Central memory CD4-positive, alpha-beta T cell (primary cell): ENCODE results near the gene NANOS3.
"Not testable (repeated sequence)": the region's sequence is repeated elsewhere in the genome, so short reads cannot be mapped to it uniquely, and the experiment has no call there.

Experiments
- DNase-seq: peaks from one replicate; pipeline ENCODE4 v3.0.0; 2022

NANOS3 gene

GRCh38 chr19:13887018-13887436 is 10.1 kb downstream of the NANOS3 start:
- no peak for DNase-seq

GRCh38 chr19:13887517-13887916 is 10.6 kb downstream of the NANOS3 start:
- no peak for DNase-seq

DNA sequence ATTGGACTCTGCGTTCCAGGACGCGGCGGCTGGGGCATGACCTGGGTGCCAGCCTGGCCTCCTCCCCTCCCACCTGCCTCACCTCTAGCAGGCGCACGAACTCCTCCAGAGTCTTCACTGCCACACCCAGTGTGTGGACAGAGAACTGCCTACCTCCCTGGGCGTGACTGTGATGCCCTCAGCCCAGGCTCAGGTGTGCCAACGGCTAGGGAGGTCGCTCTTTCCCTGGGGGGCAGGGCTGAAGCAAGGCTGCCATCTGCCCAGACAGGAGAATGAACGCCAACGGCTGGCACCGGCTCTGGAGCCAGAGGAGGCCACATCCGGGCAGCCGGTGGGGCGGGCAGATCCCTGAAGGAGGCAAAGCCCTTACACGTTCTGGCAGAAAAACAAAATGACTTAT is 11.3 kb downstream of the NANOS3 start:
- no peak for DNase-seq

DNA sequence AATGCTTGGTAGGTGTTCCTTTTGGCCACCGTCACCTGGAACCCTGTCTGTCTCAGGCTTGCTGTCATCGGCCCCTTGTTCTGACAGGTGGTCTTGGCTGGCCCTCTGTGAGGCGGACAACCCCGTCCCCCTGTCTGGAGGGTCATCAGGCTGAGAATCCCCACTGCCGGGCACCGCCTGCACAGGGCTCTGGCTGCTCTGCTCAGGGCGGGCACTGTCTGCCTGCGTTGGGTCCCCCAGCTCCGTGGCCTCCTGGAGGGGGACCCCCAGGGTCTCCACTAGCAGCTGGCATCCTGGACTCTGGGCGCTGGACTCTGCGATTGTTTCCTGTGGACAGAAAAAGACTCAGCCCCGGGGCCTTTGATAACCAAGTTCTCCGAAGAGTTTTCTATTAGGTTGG is 13.2 kb downstream of the NANOS3 start:
- DNase-seq, result no peak

- DNase-seq, result no peak
Observed at GRCh38 chr19:13892870-13893269, 15.9 kb downstream of the NANOS3 start.

DNA sequence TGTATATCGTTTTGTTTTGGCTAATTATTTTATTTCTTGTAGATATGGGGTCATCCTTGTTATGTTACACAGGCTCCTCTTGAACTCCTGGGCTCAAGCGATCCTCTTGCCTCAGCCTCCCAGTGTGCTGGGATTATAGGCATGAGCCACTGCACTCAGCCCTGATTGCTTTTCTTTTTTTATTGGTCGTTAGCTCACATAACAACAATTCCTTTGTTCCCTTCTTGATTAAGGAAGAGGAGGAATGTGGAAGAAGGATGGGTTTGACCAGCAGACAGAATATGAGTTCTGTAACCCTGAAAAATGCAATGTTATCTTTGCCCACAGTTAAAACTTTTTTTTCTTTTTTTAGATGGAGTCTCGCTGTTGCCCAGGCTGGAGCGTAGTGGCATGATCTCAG is 17.6 kb downstream of the NANOS3 start:
- DNase-seq, result no peak

DNA sequence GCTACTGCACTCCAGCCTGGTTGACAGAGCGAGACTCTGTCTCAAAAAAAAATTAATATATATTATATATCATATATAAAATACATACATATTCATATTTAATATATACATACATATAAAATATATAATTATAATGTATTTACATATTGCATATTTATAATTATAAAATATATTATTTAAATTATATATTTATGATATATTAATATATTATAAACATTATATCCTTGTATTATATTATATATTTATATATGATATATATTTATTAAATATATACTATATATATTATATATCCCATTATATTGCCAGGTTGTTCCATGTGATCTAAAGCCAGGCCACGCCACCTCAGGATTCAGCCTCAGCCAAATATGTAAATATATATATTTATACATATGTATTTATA is 19.3 kb downstream of the NANOS3 start:
- DNase-seq, result no peak

DNA sequence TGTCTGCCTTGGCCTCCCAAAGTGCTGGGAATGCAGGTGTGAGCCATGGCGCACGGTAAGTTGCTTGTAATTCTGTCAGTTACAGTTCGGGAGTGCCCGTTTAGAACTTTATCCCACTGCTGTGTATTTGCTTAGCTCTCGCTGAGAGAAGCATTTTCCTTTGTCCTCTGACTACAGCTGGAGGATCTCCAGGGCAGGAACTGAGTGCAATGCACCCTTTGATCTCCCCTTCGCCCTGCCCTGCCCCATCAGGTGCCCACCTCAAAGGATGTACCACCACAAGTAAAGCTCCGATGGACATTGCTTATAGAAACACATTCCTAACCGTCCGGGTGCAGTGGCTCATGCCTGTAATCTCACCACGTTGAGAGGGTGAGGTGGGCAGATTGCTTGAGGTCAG is 22.5 kb downstream of the NANOS3 start:
- DNase-seq, result no peak

DNA sequence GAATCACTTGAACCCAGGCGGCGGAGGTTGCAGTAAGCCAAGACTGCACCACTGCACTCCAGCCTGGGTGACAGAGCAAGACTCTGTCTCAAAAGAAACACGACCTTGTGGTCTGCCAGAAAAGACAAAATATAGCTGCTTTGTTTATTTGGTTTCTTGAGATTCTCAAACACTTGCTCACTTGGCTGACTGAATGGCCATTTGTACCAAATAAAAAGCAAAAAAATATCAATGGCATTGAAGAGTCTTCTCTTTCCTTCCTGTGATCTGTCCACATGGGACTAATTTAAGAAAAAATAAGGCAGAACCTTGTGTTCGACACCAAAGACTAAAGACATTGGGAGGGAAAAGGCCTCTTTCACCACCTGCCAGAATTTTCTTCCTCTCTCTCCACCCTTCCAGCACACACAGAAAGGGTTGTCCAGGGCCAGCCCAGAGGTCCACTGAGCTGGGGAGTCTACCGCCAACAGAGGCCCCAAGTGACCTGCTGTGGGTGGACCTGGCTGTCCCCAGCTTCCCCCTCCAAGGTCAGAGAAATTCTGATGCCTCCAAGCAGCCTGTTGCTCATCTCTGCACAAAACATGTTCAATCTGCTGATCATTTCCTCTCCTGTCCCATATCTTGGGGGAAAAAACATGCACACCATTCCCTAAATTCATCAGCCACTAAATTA is 23.1 kb downstream of the NANOS3 start:
- no peak for DNase-seq

- peak; percentile 23 for DNase-seq
Observed at GRCh38 chr19:13902993-13903555, 26.1 kb downstream of the NANOS3 start.

DNA sequence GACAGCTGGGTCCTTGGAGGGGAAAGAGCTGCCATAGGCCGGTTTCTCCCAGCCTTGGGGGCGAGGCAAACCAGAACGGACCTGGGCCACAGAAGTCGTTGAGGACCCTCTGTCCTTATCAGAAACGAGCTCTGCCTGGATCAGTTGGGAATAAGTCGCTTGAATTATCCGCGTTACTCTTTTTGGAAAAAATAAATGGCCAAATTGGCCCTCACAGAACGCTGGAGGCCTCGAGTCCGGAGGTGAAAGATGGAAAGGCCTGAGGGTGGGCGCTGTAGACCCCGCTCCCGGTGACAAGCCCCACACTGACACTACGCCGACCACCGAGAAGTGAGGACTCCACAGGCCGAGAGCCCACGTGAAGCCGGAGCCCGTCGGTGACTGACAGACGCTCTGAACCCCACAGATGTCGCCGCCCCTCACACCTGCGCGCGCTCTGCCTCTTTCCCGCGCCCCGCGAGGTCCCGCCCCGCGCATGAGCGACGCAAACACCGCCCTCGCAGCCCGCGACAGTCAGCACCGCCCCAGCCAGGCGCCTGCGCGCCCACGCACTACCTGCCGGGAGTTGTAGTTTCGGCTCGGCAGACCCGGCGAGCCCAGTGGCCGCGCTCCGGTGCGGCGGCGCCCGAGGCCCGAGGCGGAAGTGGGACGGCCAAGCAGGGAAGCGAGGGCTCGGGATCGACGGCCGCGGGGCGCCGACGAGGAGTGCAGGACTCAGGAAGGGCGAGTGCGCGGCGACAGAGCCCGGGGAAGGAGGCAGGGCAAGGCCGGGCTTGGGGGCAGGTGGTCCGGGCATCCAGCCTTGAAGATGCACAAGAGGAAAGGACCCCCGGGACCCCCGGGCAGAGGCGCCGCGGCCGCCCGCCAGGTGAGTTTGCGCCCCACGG is 28.9 kb downstream of the NANOS3 start, which contains the start of the genes BRME1 and CC2D1A:
Gene BRME1, minus strand, starts transcription at position 484 of the 887 bp plus-strand sequence. CDS start 1,225 bp downstream, outside the sequence.
Gene CC2D1A, plus strand, starts transcription at position 568 of the 887 bp plus-strand sequence. Its CDS starts 241 bp downstream, at position 809.
- peak; percentile 89 for DNase-seq

GRCh38 chr19:13906521-13906904 is 29.6 kb downstream of the NANOS3 start:
- DNase-seq, result no peak

GRCh38 chr19:13906910-13907309 is 30.0 kb downstream of the NANOS3 start:
- no peak for DNase-seq

DNA sequence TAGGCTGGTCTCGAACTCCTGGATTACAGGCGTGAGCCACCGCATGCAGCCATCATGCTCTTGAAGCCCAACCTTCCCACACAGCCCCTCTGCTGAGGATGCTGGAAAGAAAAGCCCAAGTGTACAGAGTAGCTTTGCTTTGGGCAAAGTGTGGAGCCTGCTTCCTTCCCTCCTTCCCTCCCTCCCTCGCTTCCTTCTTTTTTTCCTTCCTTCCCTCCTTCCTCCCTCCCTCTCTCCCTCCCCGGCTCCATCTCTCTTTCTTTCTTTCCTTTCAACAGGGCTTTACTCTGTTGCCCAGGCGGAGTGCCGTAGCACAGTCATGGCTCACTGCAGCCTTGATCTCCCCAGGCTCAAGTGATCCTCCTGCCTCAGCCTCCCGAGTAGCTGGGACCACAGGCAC is 31.7 kb downstream of the NANOS3 start:
- DNase-seq, result no peak

DNA sequence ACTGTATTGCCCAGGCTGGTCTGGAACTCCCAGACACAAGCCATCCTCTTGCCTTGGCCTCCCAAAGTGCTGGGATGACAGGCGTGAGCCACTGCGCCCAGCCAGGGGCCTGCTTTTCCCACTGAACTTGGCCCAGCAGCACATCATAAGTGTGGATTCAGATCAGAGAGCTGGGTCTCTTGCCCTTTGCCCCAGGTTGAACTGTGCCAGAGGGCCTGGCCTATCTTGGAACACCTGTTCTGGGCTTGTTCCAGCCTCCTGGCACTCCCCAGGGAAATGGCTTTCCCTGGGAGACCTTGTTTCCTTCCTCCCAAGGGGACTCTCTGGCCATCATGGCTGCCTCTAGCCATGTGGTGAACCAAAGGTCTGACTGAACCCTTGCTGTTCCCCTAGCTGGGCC is 32.5 kb downstream of the NANOS3 start:
- DNase-seq, result no peak

- DNase-seq, result no peak
Observed at GRCh38 chr19:13913352-13913751, 36.4 kb downstream of the NANOS3 start.

GRCh38 chr19:13914777-13915176 is 37.8 kb downstream of the NANOS3 start:
- no peak for DNase-seq

- no peak for DNase-seq
Observed at GRCh38 chr19:13917888-13918406, 41.0 kb downstream of the NANOS3 start.

DNA sequence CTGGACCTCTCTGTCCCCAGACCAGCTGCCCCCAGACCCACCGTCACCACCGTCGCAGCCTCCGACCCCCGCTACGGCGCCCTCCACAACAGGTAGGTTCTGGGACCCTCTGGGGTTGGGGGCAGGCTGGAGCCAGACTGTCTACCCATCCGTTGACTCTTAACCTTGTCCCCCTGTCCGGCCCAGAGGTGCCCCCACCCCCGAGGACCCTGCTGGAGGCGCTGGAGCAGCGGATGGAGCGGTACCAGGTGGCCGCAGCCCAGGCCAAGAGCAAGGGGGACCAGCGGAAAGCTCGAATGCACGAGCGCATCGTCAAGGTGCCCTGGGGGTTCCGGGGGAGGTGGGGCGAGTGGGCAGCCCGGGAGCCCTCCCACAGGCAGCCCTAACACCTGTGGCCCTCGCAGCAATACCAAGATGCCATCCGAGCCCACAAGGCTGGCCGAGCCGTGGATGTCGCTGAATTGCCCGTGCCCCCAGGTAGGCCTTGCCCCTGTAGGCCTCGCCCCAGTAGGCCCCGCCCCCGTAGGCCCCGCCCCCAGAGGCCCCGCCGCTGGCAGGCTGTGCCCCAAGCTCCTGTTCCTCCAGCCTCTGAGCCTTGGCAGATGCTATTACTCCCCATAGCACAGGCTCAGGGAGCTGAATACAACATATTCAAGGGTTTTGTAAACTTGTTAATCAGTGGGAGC is 41.9 kb downstream of the NANOS3 start:
- no peak for DNase-seq

DNA sequence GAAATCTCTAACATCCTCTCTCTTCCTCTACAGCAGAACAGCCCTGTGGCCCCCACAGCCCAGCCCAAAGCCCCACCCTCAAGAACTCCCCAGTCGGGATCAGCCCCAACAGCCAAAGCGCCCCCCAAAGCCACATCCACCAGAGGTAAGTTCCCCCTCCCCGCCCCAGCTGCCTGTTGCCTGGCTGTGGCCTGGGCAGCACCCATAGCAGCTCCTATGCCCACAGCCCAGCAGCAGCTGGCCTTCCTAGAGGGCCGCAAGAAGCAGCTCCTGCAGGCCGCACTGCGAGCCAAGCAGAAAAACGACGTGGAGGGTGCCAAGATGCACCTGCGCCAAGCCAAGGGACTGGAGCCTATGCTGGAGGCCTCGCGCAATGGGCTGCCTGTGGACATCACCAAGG is 43.6 kb downstream of the NANOS3 start:
- no peak for DNase-seq

- no peak for DNase-seq
Observed at GRCh38 chr19:13920940-13921747, 44.2 kb downstream of the NANOS3 start.

- not testable (repeated sequence) for DNase-seq
Observed at GRCh38 chr19:13922118-13922517, 45.2 kb downstream of the NANOS3 start.
